ENCODE measurements around the gene CEACAM16. TPM values are rescaled to one million over a fixed set of nuclear protein-coding genes. Genes with fewer than 3 reads are reported as not detected.

CEACAM16 gene
- total and polyA plus RNA-seq, 10 of the 15 experiments (the other 5 are each of a cell fraction or from before 2014, with no cell fraction given), result not detected

DNA sequence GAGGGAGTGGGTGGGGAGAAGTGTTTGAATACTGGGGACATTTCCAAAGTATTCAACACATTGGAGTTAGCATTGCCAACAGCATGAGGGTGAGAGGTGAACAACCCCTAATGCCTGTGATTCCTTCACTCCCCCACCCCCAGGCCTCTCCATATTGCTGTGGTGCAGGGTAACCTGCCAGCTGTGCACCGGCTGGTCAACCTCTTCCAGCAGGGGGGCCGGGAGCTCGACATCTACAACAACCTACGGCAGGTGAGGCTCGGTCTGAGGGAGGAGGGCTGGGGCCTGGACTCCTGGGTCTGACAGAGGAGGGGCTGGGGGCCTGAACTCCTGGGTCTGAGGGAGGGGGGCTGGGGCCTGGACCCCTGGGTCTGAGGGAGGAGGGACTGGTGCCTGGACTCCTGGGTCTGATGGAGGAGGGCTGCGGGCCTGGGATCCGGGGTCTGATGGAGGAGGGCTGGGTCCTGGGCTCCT is 57.2 kb downstream of the CEACAM16 start:
- CTCF ChIA-PET, result interaction anchor here (1.7 to 7.7 kb wide), 2 partner anchors 14 to 32 kb away, joined by 11 to 109 read pairs; no protein-coding TSS in a partner anchor
- no peak for DNase-seq (ENCODE audit: low read depth, low spot score)
- no peak overlapping the region for H3K27ac ChIP-seq (ENCODE audit: control insufficient read depth, insufficient read depth)
- SMC1A ChIA-PET (ENCODE audit: uncharacterized antibody, unreplicated experiment), result interaction anchor here (2.8 to 7.7 kb wide), 2 partner anchors 12 to 31 kb away, joined by 12 to 115 read pairs; no protein-coding TSS in a partner anchor
- H3K4me1 ChIP-seq (ENCODE audit: control insufficient read depth, insufficient read depth, low read length), result peaks cover 19% of the 10 kb centered on the region
- H4K20me1 ChIP-seq (ENCODE audit: control insufficient read depth, insufficient read depth), result no peaks in the 10 kb centered on the region
- intact Hi-C loops (cut with micrococcal nuclease; ENCODE audit: unreplicated experiment) (no loop called here), in situ Hi-C loops (cut with MboI) (no loop called here)
- peaks cover 3 to 11% of the 10 kb centered on the region in 2 experiments; a peak in 3 of 4 replicates for H3K36me3 ChIP-seq (ENCODE audit: control insufficient read depth in 2 of 2, insufficient read depth in 2 of 2, low read length in 1 of 2)
- POLR2A ChIA-PET, result no interaction called here
- H3K9me3 ChIP-seq (replicated peaks; ENCODE audit: control insufficient read depth, insufficient read depth, low read length), result no peaks in the 10 kb centered on the region
- FAIRE-seq, result no peak
- H2AFZ ChIP-seq (ENCODE audit: control insufficient read depth, low read depth, low read length), result no peak overlapping the region
- RAD21 ChIA-PET (ENCODE audit: unreplicated experiment), result interaction anchor here (1.3 kb wide), 1 partner anchor 32 kb away, joined by 12 read pairs; no protein-coding TSS in a partner anchor
- no peaks in the 10 kb centered on the region for H3K27me3 ChIP-seq (replicated peaks in 1 of 2; ENCODE audit: control insufficient read depth in 2 of 2, insufficient read depth in 2 of 2, low read length in 1 of 2)
- WGBS (ENCODE audit: insufficient coverage, insufficient replicate concordance, low lambda C conversion rate, missing lambda C conversion rate), result 94% methylated on average over 3 of the region's 7 CpGs
- H3K9ac ChIP-seq (ENCODE audit: control insufficient read depth, insufficient read depth, low read length), result no peak overlapping the region
- H3K4me2 ChIP-seq (ENCODE audit: control insufficient read depth, insufficient read depth), result no peak overlapping the region
- no peak overlapping the region for H3K4me3 ChIP-seq
- ATAC-seq, result no peak
- TF ChIP-seq STAT3 (IDR thresholded peaks at IDR 0.05; ENCODE audit: low read depth, low read length), result no peak
- no peak for TF ChIP-seq HDGF (IDR thresholded peaks at IDR 0.05)
- TF ChIP-seq MEF2A (IDR thresholded peaks at IDR 0.05; ENCODE audit: insufficient read depth, low read depth, low read length), result no peak
- TF ChIP-seq RBBP5 (conservative IDR thresholded peaks at IDR 0.05), result no peak
- no peak for TF ChIP-seq RCOR1 (conservative IDR thresholded peaks at IDR 0.05; ENCODE audit: low read depth, low read length)
- no peak for TF ChIP-seq MTA2 (IDR thresholded peaks at IDR 0.05; ENCODE audit: low read depth)
- TF ChIP-seq TBL1XR1 (IDR thresholded peaks at IDR 0.05; ENCODE audit: low read depth, low read length), result no peak
- no peak for TF ChIP-seq CREB1 (IDR thresholded peaks at IDR 0.05; ENCODE audit: low read depth)
- no peak for TF ChIP-seq CREM (IDR thresholded peaks at IDR 0.05; ENCODE audit: low read depth)
- TF ChIP-seq BMI1 (IDR thresholded peaks at IDR 0.05; ENCODE audit: borderline replicate concordance), result no peak
- no peak for TF ChIP-seq NFIC (IDR thresholded peaks at IDR 0.05; ENCODE audit: low read depth, low read length)
- TF ChIP-seq TCF7 (IDR thresholded peaks at IDR 0.05; ENCODE audit: borderline replicate concordance), result no peak
- peaks cover 29% of the 10 kb centered on the region for H3K79me2 ChIP-seq (ENCODE audit: control insufficient read depth, insufficient read depth, low read length)
- no TSS peak for BruUV-seq (replicated peaks)

All from GM12878 (cell line).